K562 (cell line): ENCODE measurements around the gene PLSCR3. TPM values are rescaled to one million over a fixed set of nuclear protein-coding genes. Genes with fewer than 3 reads are reported as not detected.
A peak's percentile ranks its signal among the peaks of the same experiment; 100 is the strongest.

Experiments used
- ARID3B ChIP-seq: fragments of 250-450 bp; sonication (Bioruptor Pico); IDR thresholded peaks from 2 replicates; pipeline ENCODE4 v1.4.0; 2020; ENCODE audit warnings: borderline replicate concordance
- CREB1 ChIP-seq, 2 experiments: sonication (generic) in 1 of 2; formaldehyde crosslinking in 1 of 2; IDR thresholded peaks; 2 replicates each; pipeline versions ENCODE4 v1.6.1 to v1.8.0; 2012 to 2022; ENCODE audit warnings: inconsistent platforms in 1 of 2, mild to moderate bottlenecking in 1 of 2, missing genetic modification reagents in 1 of 2, moderate library complexity in 1 of 2
- CREB3 ChIP-seq: fragments of 450-650 bp; conservative IDR thresholded peaks from 2 replicates; pipeline ENCODE4 v1.6.1; 2016; ENCODE audit warnings: missing genetic modification characterization, low read depth, mild to moderate bottlenecking, missing compliant biosample characterization, moderate library complexity
- ETV1 ChIP-seq: fragments of 450-650 bp; conservative IDR thresholded peaks from 2 replicates; pipeline ENCODE4 v1.6.1; 2016; ENCODE audit warnings: missing genetic modification characterization, control low read depth, low read depth, missing compliant biosample characterization
- FOS ChIP-seq: IDR thresholded peaks from 3 replicates; pipeline ENCODE4 v1.6.1; 2011; ENCODE audit not compliant: insufficient read length; ENCODE audit errors: extremely low read depth
- HDAC1 ChIP-seq, 2 experiments: fragments of 450-650 bp; IDR thresholded peaks; 2 replicates each; pipeline ENCODE4 v1.6.1; 2016 to 2017; ENCODE audit warnings: inconsistent platforms in 1 of 2, mild to moderate bottlenecking in 1 of 2, moderate library complexity in 1 of 2
- HDAC8 ChIP-seq: fragments of 450-650 bp; IDR thresholded peaks from 2 replicates; pipeline ENCODE4 v1.6.1; 2016; ENCODE audit warnings: mild to moderate bottlenecking, missing genetic modification characterization, moderate library complexity, missing compliant biosample characterization
- ILF3 ChIP-seq: fragments of 450-650 bp; IDR thresholded peaks from 2 replicates; pipeline ENCODE4 v1.6.1; 2018; ENCODE audit warnings: antibody characterized with exemption, mild to moderate bottlenecking, moderate library complexity, borderline replicate concordance
- MAZ ChIP-seq, 2 experiments: fragments of 450-650 bp in 1 of 2; sonication (generic) in 1 of 2; formaldehyde crosslinking; IDR thresholded peaks in 1 of 2; conservative IDR thresholded peaks in 1 of 2; 2 replicates each; pipeline versions ENCODE4 v1.4.0 to v1.5.0; 2020; ENCODE audit warnings: mild to moderate bottlenecking in 1 of 2, missing genetic modification reagents in 1 of 2
- MCM2 ChIP-seq: fragments of 450-650 bp; IDR thresholded peaks from 2 replicates; pipeline ENCODE4 v1.6.1; 2017; ENCODE audit warnings: low read depth, mild to moderate bottlenecking
- MCM7 ChIP-seq, 2 experiments: fragments of 450-650 bp; IDR thresholded peaks; 2 replicates each; pipeline ENCODE4 v1.6.1; 2016 to 2018
- NFATC3 ChIP-seq: fragments of 450-650 bp; IDR thresholded peaks from 2 replicates; pipeline ENCODE4 v1.6.1; 2017; ENCODE audit warnings: mild to moderate bottlenecking
- PHF8 ChIP-seq: fragments of 200-600 bp; sonication (generic); IDR thresholded peaks from 2 replicates; pipeline ENCODE4 v1.6.1; 2012; ENCODE audit warnings: mixed run types, mild to moderate bottlenecking, inconsistent platforms, low read length, moderate library complexity, borderline replicate concordance
- POLR2AphosphoS5 ChIP-seq: IDR thresholded peaks from 2 replicates; pipeline ENCODE4 v1.6.1; 2011; ENCODE audit warnings: mild to moderate bottlenecking, low read depth, low read length, moderate library complexity; ENCODE audit not compliant: control insufficient read depth, insufficient read depth
- PRPF4 ChIP-seq: fragments of 200-400 bp; formaldehyde crosslinking; IDR thresholded peaks from one replicate; pipeline ENCODE4 v1.6.1; 2017; ENCODE audit warnings: low read length, low read depth, mild to moderate bottlenecking; ENCODE audit not compliant: insufficient read depth, poor library complexity, severe bottlenecking
- PTRF ChIP-seq: fragments of 450-650 bp; IDR thresholded peaks from 2 replicates; pipeline ENCODE4 v1.6.1; 2016; ENCODE audit warnings: mild to moderate bottlenecking, missing genetic modification characterization, missing compliant biosample characterization
- SNIP1 ChIP-seq: fragments of 450-650 bp; IDR thresholded peaks from 2 replicates; pipeline ENCODE4 v1.7.1; 2017; ENCODE audit warnings: low read depth, mild to moderate bottlenecking
- TCF7L2 ChIP-seq: fragments of 150-350 bp; IDR thresholded peaks from 2 replicates; pipeline ENCODE4 v1.6.1; 2016; ENCODE audit warnings: low read depth, mild to moderate bottlenecking, low read length, moderate library complexity
- TEAD2 ChIP-seq: fragments of 450-650 bp; IDR thresholded peaks from 2 replicates; pipeline ENCODE4 v1.6.1; 2016; ENCODE audit warnings: missing genetic modification characterization, control low read depth, missing compliant biosample characterization
- ZBTB5 ChIP-seq: fragments of 450-650 bp; IDR thresholded peaks from 2 replicates; pipeline ENCODE4 v1.6.1; 2017; ENCODE audit warnings: antibody characterized with exemption
- ZKSCAN1 ChIP-seq: fragments of 150-350 bp; IDR thresholded peaks from 2 replicates; pipeline ENCODE4 v1.6.1; 2016; ENCODE audit warnings: low read depth, low read length
- ZNF507 ChIP-seq: conservative IDR thresholded peaks from 2 replicates; pipeline ENCODE4 v1.6.1; 2017; ENCODE audit warnings: missing genetic modification characterization, missing compliant biosample characterization
- ZNF583 ChIP-seq: fragments of 250-450 bp; sonication (Bioruptor Pico); IDR thresholded peaks from 2 replicates; pipeline ENCODE4 v1.4.0; 2020
- ZNF699 ChIP-seq: fragments of 250-450 bp; sonication (Bioruptor Pico); IDR thresholded peaks from 2 replicates; pipeline ENCODE4 v1.8.0; 2021; ENCODE audit warnings: mild to moderate bottlenecking, moderate library complexity; ENCODE audit not compliant: insufficient replicate concordance
- polyA plus RNA-seq, 8 experiments: library from polyadenylated mRNA; depleted of rRNA in 4 of 8; stranded (reverse) in 5 of 8; unstranded in 3 of 8; fragments of >200 nt; fragmentation: Nextera tagmentation in 2 of 8; fragmentation: Illumina TruSeq in 1 of 8; extraction: Ambion mirVana in 2 of 8; extraction: Trizol in 1 of 8; gene quantifications; 2 replicates each; pipeline versions ENCODE4 v1.2.1 to v1.2.3, GENCODE V29; 2011 to 2014; ENCODE audit warnings: inconsistent platforms in 1 of 8, missing spikeins in 1 of 8
- total RNA-seq, 7 experiments: library from RNA; depleted of rRNA in 6 of 7; stranded (reverse); fragments of >200 nt in 6 of 7; fragmentation: Illumina TruSeq in 2 of 7; extraction: Trizol in 2 of 7; gene quantifications; 2 replicates each; pipeline versions ENCODE4 v1.2.1 to v1.2.3, GENCODE V29; 2011 to 2021; ENCODE audit warnings: low replicate concordance in 1 of 7

PLSCR3 gene
- total and polyA plus RNA-seq, 9 of the 15 experiments (the other 6 are each of a cell fraction or from before 2014, with no cell fraction given), result 3.2 to 16.8 (median 4.5) TPM

GRCh38 chr17:7403977-7404736 lies 9.8 kb upstream of the PLSCR3 start, which contains the start of gene TMEM256 (continued):
- no peak for TF ChIP-seq CREB3 (tag)
- TF ChIP-seq CREB1 (IDR thresholded peaks at IDR 0.05), result 0 out of 2 replicates have a peak, but pooled peaks have one; percentile 43
- peak; percentile 52; the same call in 1 of the 2 replicates for TF ChIP-seq CREB1 (CRISPR knock-in tag; IDR thresholded peaks at IDR 0.05)
- peak; percentile 81 for TF ChIP-seq FOS
- TF ChIP-seq HDAC8 (tag), result no peak
- TF ChIP-seq ARID3B, result no peak
- no peak for TF ChIP-seq TEAD2
- TF ChIP-seq ZNF583 (CRISPR knock-in tag), result no peak
- TF ChIP-seq PRPF4, result no peak
- peak; percentile 43; the same call in 1 of the 2 replicates for TF ChIP-seq TCF7L2
- TF ChIP-seq POLR2AphosphoS5, result peak; percentile 49; the same call in 1 of the 2 replicates
- peak; percentile 78 for TF ChIP-seq PHF8
- no peak for TF ChIP-seq HDAC1 (IDR thresholded peaks at IDR 0.05)
- peak; percentile 73 for TF ChIP-seq ZBTB5
- no peak for TF ChIP-seq NFATC3
- no peak for TF ChIP-seq MCM2
- TF ChIP-seq ZKSCAN1, result no peak
- TF ChIP-seq PTRF, result no peak
- no peak for TF ChIP-seq ETV1 (tag)
- no peak for TF ChIP-seq SNIP1
- no peak for TF ChIP-seq ZNF507 (tag)
- no peak for TF ChIP-seq MCM7 (IDR thresholded peaks at IDR 0.05)
- no peak for TF ChIP-seq ZNF699
- no peak for TF ChIP-seq ILF3
- TF ChIP-seq MAZ (CRISPR knock-in tag; conservative IDR thresholded peaks at IDR 0.05 in 1 of 2, IDR thresholded peaks at IDR 0.05 in 1 of 2), result peak in 1 of 2 experiments; percentile 43; a peak in 3 of 4 replicates
